Endothelial cell (in vitro differentiated cells): ENCODE measurements around the gene NAALADL2. TPM values are rescaled to one million over a fixed set of nuclear protein-coding genes. Genes with fewer than 3 reads are reported as not detected.

ENCODE experiments used
- DNase-seq: peaks from one replicate; pipeline ENCODE4 v3.0.0; 2021; ENCODE audit warnings: low spot score
- H3K27ac Mint-ChIP-seq: one replicate; pipeline ENCODE4 v1.8.0; 2021; ENCODE audit warnings: mixed read lengths, inconsistent platforms; ENCODE audit not compliant: unreplicated experiment
- H3K27me3 Mint-ChIP-seq: one replicate; pipeline ENCODE4 v1.8.0; 2021; ENCODE audit warnings: mild to moderate bottlenecking, moderate library complexity, mixed read lengths, inconsistent platforms; ENCODE audit not compliant: unreplicated experiment
- H3K36me3 Mint-ChIP-seq: one replicate; pipeline ENCODE4 v1.8.0; 2021; ENCODE audit warnings: mild to moderate bottlenecking, low read depth, mixed read lengths, inconsistent platforms; ENCODE audit not compliant: unreplicated experiment
- H3K4me1 Mint-ChIP-seq: one replicate; pipeline ENCODE4 v1.8.0; 2021; ENCODE audit warnings: mild to moderate bottlenecking, mixed read lengths, inconsistent platforms; ENCODE audit not compliant: unreplicated experiment
- H3K4me3 Mint-ChIP-seq: one replicate; pipeline ENCODE4 v1.8.0; 2021; ENCODE audit warnings: mild to moderate bottlenecking, mixed read lengths, inconsistent platforms; ENCODE audit not compliant: unreplicated experiment
- H3K9me3 Mint-ChIP-seq: one replicate; pipeline ENCODE4 v1.8.0; 2021; ENCODE audit warnings: mixed read lengths, inconsistent platforms; ENCODE audit not compliant: unreplicated experiment
- CTCF ChIP-seq: fragments of 200-600 bp; sonication (generic); IDR thresholded peaks from one replicate; pipeline ENCODE4 v1.5.0; 2021; ENCODE audit warnings: antibody characterized with exemption; ENCODE audit not compliant: unreplicated experiment
- total RNA-seq: library from RNA; stranded (reverse); fragmentation: NEBNext Ultra II Directional; extraction: Animal tissue kit (Norgen Biotek cat#: 25700); gene quantifications from one replicate; pipeline ENCODE4 v1.2.1, GENCODE V29; 2021; ENCODE audit not compliant: unreplicated experiment

NAALADL2 gene
- total RNA-seq, 1 donor from 2014 or later: 3.5 TPM

- no peak for DNase-seq
- Mint-ChIP-seq H3K4me3 (no peak overlapping the region), H3K9me3 (no peaks in the 10 kb centered on the region), H3K27ac (no peak overlapping the region), H3K4me1 (no peaks in the 10 kb centered on the region), H3K36me3 (no peaks in the 10 kb centered on the region), H3K27me3 (no peaks in the 10 kb centered on the region)
- no peak for TF ChIP-seq CTCF
Observed at GRCh38 chr3:175274474-175275218, 415.5 kb downstream of the NAALADL2 start.

- no peaks in the 10 kb centered on the region for H3K9me3 Mint-ChIP-seq
- H3K27ac Mint-ChIP-seq: no peak overlapping the region
- no peak for DNase-seq
- H3K4me1 Mint-ChIP-seq: no peaks in the 10 kb centered on the region
- H3K27me3 Mint-ChIP-seq: no peaks in the 10 kb centered on the region
- no peaks in the 10 kb centered on the region for H3K36me3 Mint-ChIP-seq
- TF ChIP-seq CTCF: no peak
- no peak overlapping the region for H3K4me3 Mint-ChIP-seq
Observed at GRCh38 chr3:175278680-175279079, 419.5 kb downstream of the NAALADL2 start.

- no peak for TF ChIP-seq CTCF
- Mint-ChIP-seq H3K36me3 (no peaks in the 10 kb centered on the region), H3K27me3 (no peaks in the 10 kb centered on the region), H3K27ac (no peak overlapping the region), H3K9me3 (no peaks in the 10 kb centered on the region), H3K4me3 (no peak overlapping the region), H3K4me1 (no peaks in the 10 kb centered on the region)
- DNase-seq: no peak
Observed at GRCh38 chr3:175279457-175279856, 420.3 kb downstream of the NAALADL2 start.

GRCh38 chr3:175279911-175280310 lies 420.8 kb downstream of the NAALADL2 start:
- Mint-ChIP-seq H3K4me1 (no peaks in the 10 kb centered on the region), H3K27me3 (no peaks in the 10 kb centered on the region), H3K36me3 (no peaks in the 10 kb centered on the region), H3K4me3 (no peak overlapping the region), H3K9me3 (no peaks in the 10 kb centered on the region), H3K27ac (no peak overlapping the region)
- TF ChIP-seq CTCF: no peak
- no peak for DNase-seq

- no peak overlapping the region for H3K4me3 Mint-ChIP-seq
- no peak for DNase-seq
- no peak overlapping the region for H3K27ac Mint-ChIP-seq
- no peaks in the 10 kb centered on the region for H3K27me3 Mint-ChIP-seq
- H3K36me3 Mint-ChIP-seq: no peaks in the 10 kb centered on the region
- H3K9me3 Mint-ChIP-seq: no peaks in the 10 kb centered on the region
- TF ChIP-seq CTCF: no peak
- H3K4me1 Mint-ChIP-seq: no peaks in the 10 kb centered on the region
Observed at GRCh38 chr3:175287361-175287963, 428.3 kb downstream of the NAALADL2 start.
